ENCODE measurements around the gene DOCK7.

GRCh38 chr1:62415687-62416086, 272.5 kb downstream of the DOCK7 start:
- TF ChIP-seq CTCF (conservative IDR thresholded peaks at IDR 0.05; ENCODE audit: low read length) (no peak), EZH2phosphoT487 (IDR thresholded peaks at IDR 0.05; ENCODE audit: borderline replicate concordance) (no peak)
